ENCODE data around the gene RAB11FIP2. TPM values are rescaled to one million over a fixed set of nuclear protein-coding genes. Genes with fewer than 3 reads are reported as not detected.

Gene RAB11FIP2
- total RNA-seq, 2 donors from 2014 or later = 5.7 to 8.6 TPM

- ATAC-seq = no peak
- intact Hi-C loops (cut with DNase I, micrococcal nuclease) = no loop called here
Observed at GRCh38 chr10:118041316-118041715, 5.4 kb downstream of the RAB11FIP2 start.

GRCh38 chr10:118036281-118036875 is 10.4 kb downstream of the RAB11FIP2 start:
- no peak for DNase-seq
- intact Hi-C loops (cut with DNase I, micrococcal nuclease) = no loop called here
- no peak for ATAC-seq

More at GRCh38 chr10:118041316-118041715, 5.4 kb downstream of the RAB11FIP2 start:
- DNase-seq = no peak

DNA sequence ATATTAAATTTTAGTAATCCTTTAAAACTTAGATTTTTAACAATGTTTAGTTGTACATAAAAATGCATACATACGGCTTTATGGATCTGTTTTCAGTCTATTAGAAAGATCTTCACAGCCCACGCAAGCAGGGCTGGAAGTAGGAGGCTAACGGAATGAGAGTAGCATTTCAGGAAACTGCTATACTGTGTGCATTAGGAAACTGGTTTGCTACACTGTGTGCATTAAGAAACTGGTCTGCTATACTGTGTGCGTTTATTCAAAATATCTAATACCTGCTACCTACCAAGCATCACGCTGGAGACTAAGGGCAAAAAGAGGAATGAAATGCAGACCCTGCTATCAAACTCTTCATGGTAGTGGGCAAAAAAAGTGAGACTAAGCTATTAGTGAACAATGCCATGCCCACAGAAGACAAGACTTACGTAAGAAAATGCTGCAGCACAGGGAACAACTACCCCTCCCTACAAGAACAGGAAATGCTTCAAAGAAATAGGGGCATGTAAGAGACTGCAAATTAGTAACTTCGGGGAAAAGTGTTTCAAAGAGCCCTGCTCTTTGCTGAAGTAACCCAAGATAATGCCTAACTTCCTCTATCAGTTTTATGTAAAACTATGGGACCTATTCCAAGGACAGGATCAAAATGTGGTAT is 11.3 kb downstream of the RAB11FIP2 start:
- intact Hi-C loops (cut with DNase I, micrococcal nuclease) = no loop called here
- no peak for ATAC-seq
- no peak for DNase-seq

DNA sequence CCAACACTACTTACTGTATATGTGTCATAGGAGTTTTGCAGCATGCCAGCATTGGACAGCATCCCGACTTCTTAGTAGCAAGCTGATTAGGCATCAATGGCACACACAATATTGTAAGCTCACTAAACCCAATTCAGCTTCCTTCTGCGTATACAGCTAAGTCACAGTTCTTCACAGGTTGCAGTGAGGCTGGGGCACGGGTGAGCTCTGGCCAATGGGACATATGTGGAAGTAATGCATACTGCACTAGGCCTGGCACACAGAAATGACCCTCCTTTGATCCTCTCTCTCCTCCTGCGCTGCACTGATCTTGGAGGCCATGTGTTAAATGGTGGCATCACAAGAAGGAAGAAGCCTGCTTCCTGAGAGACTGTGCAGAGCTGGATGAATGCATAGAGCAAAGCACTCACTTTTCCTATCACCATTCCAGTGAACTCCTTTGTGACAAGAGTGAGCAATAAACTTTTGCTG is 11.9 kb downstream of the RAB11FIP2 start:
- ATAC-seq (no peak), DNase-seq (no peak)
- intact Hi-C loops (cut with DNase I, micrococcal nuclease) = no loop called here

GRCh38 chr10:118033905-118034304 is 12.8 kb downstream of the RAB11FIP2 start:
- no peak for ATAC-seq
- intact Hi-C loops (cut with DNase I, micrococcal nuclease) = no loop called here
- no peak for DNase-seq

DNA sequence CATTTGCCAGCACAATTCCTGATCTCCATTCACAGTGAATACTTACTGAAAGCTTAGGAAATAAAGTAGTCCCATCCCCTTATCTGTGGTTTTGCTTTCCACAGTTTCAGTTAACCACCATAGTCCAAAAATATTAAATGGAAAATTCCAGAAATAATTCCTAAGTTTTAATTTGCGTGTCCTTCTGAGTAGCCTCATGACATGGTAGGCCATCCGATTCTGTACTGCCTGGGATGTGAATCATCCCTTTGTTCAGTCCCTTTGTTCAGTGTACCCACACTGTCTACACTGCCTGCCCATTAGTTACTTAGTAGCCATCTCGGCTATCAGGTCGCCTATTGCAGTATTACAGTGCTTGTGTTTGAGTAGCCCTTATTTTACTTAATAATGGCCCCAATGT is 14.2 kb downstream of the RAB11FIP2 start:
- intact Hi-C loops (cut with DNase I, micrococcal nuclease) = no loop called here
- ATAC-seq = no peak
- DNase-seq = no peak

DNA sequence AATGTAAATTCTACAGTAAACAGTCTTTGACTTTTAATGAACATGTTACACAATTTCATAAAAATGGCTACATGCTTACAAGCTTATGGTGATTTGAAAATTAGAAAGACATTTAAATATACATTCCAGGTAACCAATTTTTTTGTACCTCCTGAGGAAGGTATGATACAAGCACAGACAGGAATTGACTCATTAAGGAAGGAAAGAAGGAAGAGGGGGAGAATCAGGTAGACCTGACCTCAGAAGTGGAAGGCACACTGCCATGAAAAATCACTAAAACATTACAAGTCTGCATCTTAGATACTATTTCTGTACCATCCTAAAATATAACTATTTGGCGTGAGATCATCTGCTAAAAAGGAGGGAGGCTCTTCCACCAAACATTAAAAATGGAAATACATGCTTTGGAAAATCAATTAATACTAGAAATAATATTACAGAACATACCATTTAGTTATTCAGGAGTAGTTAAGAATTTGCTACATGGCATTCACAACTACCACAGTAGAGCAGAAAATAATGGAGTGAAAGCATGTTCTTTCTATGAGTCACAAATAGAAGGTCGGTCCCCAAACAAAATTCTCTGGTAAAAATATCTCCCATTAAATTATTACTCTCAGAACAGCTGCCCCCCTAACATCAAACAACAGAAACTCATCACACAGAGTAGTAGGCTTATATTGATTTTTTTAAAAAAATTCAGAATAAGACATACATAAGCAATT is 15.2 kb downstream of the RAB11FIP2 start:
- ATAC-seq = no peak

DNA sequence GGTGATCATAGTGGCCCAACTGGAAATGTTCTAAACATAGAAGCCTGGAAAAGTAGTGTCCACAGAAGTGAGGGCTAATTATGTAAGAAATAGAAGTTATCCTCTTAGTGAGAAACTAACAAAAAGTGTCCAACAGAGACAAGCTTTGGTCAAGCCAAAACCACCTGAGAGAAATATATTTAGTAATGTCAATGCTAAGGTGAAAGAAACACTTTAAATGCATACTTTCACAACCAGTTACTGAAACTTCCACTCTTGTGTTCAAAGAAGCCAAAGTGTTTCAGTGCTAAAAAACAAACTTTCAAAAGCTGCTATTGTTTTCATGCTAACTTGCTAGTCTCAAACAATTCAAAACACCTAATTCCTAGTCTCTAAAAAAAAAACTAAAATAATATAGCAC is 18.1 kb downstream of the RAB11FIP2 start:
- ATAC-seq (no peak), DNase-seq (no peak)
- intact Hi-C loops (cut with DNase I, micrococcal nuclease) = no loop called here

More for the DNA sequence above, 15.2 kb downstream of the RAB11FIP2 start:
- no peak for DNase-seq
- intact Hi-C loops (cut with DNase I, micrococcal nuclease) = no loop called here

GRCh38 chr10:118027397-118027796 is 19.3 kb downstream of the RAB11FIP2 start:
- ATAC-seq (no peak), DNase-seq (no peak)
- intact Hi-C loops (cut with DNase I, micrococcal nuclease) = no loop called here

- no peak for DNase-seq
- no peak for ATAC-seq
- intact Hi-C loops (cut with DNase I, micrococcal nuclease) = no loop called here
Observed at GRCh38 chr10:118026936-118027335, 19.8 kb downstream of the RAB11FIP2 start.

DNA sequence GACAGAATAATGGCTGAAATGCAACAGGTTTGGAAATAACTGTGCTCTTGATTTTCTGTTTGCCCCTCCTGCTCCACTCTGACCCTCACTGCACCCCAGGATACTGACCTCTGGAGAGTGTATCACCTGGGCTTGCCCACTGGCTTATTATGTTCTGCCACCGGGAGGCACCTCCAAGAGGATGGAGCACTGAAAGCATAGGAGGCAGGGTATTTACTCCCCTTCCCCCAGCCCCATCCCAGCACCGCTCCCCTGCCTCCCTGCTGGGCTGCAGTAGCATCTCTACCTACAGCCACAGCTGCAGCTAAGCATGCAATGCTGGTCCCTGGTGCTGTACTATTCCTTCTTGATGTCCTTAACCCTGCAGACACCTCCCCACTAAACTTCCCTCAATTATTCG is 26.4 kb downstream of the RAB11FIP2 start:
- DNase-seq (no peak), ATAC-seq (no peak)
- intact Hi-C loops (cut with DNase I, micrococcal nuclease) = no loop called here

DNA sequence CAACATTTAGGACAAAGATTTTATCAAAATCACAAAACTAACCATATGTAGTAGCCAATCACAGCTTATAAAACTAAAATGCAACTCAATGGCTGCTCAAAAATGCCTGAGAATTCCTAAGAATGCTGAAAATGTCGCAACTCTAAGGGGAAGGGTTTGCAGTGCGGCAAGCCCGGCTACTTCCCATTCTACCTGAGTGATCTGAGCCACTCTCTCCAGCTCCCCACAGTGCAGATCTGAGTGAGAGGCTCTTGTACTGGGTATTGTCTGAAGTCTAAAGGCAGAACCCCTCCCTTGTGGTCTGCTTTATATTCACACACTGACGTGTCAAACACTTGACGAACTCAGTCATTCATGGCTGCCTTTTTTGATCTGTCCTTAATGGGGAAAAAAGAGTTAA is 28.9 kb downstream of the RAB11FIP2 start:
- intact Hi-C loops (cut with DNase I, micrococcal nuclease) = no loop called here
- ATAC-seq = no peak
- DNase-seq = no peak

- intact Hi-C loops (cut with DNase I, micrococcal nuclease) = no loop called here
- DNase-seq = no peak
- no peak for ATAC-seq
Observed at GRCh38 chr10:118017071-118017740, 29.5 kb downstream of the RAB11FIP2 start.

- ATAC-seq = no peak
- DNase-seq = no peak
- intact Hi-C loops (cut with DNase I, micrococcal nuclease) = no loop called here
Observed at GRCh38 chr10:118012952-118013525, 33.7 kb downstream of the RAB11FIP2 start.

- ATAC-seq (no peak), DNase-seq (no peak)
- intact Hi-C loops (cut with DNase I, micrococcal nuclease) = no loop called here
Observed at GRCh38 chr10:118007773-118008172, 39.0 kb downstream of the RAB11FIP2 start.

GRCh38 chr10:118003126-118003525 is 43.6 kb downstream of the RAB11FIP2 start:
- DNase-seq (no peak), ATAC-seq (no peak)
- intact Hi-C loops (cut with DNase I, micrococcal nuclease) = no loop called here

GRCh38 chr10:118002581-118002980 is 44.2 kb downstream of the RAB11FIP2 start:
- intact Hi-C loops (cut with DNase I, micrococcal nuclease) = no loop called here
- no peak for DNase-seq
- ATAC-seq = no peak

DNA sequence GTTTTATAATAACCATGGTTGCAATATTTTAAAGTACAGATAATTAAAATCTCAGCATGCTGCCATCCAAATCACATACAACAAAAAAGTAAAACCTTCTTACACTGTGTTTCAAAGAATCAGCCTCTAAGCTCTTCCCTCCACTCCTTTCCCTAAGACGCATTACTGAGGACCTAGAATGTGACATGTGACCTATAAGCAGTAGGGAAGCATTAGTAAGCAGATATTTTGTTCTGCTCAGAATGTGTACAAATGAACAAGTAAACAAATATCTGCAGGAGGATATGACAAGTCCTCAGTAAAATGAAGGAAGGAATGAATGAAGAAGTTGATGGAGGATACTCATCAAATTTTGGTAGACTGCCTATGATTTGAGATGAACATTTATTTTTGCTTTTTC is 49.1 kb downstream of the RAB11FIP2 start:
- intact Hi-C loops (cut with DNase I, micrococcal nuclease) = no loop called here

DNA sequence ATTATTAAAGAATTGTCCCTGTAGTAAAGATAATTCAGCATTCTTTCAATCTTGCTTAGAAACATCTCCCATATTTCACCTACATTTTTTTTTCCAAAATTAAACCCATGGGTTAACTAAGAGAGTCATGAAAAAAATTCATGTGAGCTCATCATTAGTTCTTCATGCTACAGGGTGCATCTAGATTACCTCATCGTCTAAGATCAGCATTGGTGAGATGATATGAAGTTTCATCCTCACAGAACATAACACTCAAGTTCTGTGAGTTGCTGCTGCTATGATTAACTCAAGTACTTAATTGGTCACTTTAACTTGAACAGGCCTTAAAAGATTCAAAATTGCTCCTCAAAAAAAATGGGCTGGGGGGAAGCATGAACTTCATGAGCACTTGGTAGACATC is 50.0 kb downstream of the RAB11FIP2 start:
- DNase-seq = no peak
- intact Hi-C loops (cut with DNase I, micrococcal nuclease) = no loop called here
- ATAC-seq = no peak

More for the DNA sequence above, 49.1 kb downstream of the RAB11FIP2 start:
- no peak for ATAC-seq
- DNase-seq = no peak

Measured in left colon (tissue), 2 donors.